ENCODE data around the gene FPR3. TPM values are rescaled to one million over a fixed set of nuclear protein-coding genes. Genes with fewer than 3 reads are reported as not detected.

Gene FPR3
- total RNA-seq, 4 donors from 2014 or later, result 3.4 to 4.8 TPM; not detected in 2

- in situ Hi-C loops (cut with MboI; ENCODE audit: low pct_ligation_motif_present in 1 of 4, low pct_unique_long_range_greater_than_20kb in 1 of 4, low sequenced_read_pairs in 3 of 4), result loop anchor here in 1 of 4 donors (25.0 kb wide), 1 partner anchor 317 kb away; the partner anchor contains the start of gene SIGLEC8
- WGBS, 2 donors (ENCODE audit: low coverage in 1 of 2), result 40 to 58% methylated on average over 1 of the region's 1 CpG
These were observed 15.8 kb upstream of the FPR3 start for GRCh38 chr19:51779181-51779580.

DNA sequence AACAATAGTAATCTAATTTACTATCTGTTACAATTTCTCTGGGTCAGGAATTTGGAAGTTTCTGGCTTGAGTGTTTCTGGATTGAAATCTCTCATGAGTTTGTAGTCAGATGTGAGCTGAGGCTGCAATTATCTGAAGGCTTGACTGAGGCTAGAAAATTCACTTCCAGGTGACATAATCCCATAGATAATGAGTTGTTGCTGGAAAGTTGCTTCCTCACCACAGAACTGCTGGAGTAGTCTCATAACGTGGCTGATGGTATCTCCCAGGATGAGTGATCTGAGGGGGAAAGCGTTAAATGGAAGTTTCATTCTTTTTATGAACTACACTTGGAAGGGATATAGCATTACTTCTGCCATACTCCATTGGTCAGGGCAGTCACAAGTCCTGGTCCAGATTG is 15.3 kb upstream of the FPR3 start:
- peaks cover 0 to 6% (median 0%) of the 10 kb centered on the region in 4 donors for H3K4me1 ChIP-seq
- no peak overlapping the region for H3K27ac ChIP-seq
- H3K27me3 ChIP-seq, result no peaks in the 10 kb centered on the region
- no peak overlapping the region for H3K4me3 ChIP-seq
- TF ChIP-seq EP300 (IDR thresholded peaks at IDR 0.05; ENCODE audit: low read depth) (no peak), POLR2A (IDR thresholded peaks at IDR 0.05) (no peak), CTCF (IDR thresholded peaks at IDR 0.05) (no peak), POLR2AphosphoS5 (IDR thresholded peaks at IDR 0.05) (no peak)
- no peaks in the 10 kb centered on the region for H3K9me3 ChIP-seq
- DNase-seq, result no peak
- in situ Hi-C loops (cut with MboI; ENCODE audit: low pct_ligation_motif_present in 1 of 4, low pct_unique_long_range_greater_than_20kb in 1 of 4, low sequenced_read_pairs in 3 of 4) (loop anchor here in 1 of 4 donors (25.0 kb wide), 1 partner anchor 317 kb away; the partner anchor contains the start of gene SIGLEC8), intact Hi-C loops (cut with DNase I; ENCODE audit: low total_unique reads) (loop anchor here (10.0 kb wide), 1 partner anchor 305 kb away; the partner anchor contains the start of gene CEACAM18)
- 46% methylated on average over 2 of the region's 2 CpGs; no CpG with 5 or more reads in 1 of the 2 donors for WGBS, 2 donors (ENCODE audit: low coverage in 1 of 2)
- H3K36me3 ChIP-seq, result no peaks in the 10 kb centered on the region

More at GRCh38 chr19:51779181-51779580, 15.8 kb upstream of the FPR3 start:
- H3K36me3 ChIP-seq, result no peaks in the 10 kb centered on the region
- peaks cover 0 to 6% (median 0%) of the 10 kb centered on the region in 4 donors for H3K4me1 ChIP-seq
- no peak overlapping the region for H3K4me3 ChIP-seq
- H3K27me3 ChIP-seq, result no peaks in the 10 kb centered on the region
- H3K9me3 ChIP-seq, result no peaks in the 10 kb centered on the region
- intact Hi-C loops (cut with DNase I; ENCODE audit: low total_unique reads), result loop anchor here (10.0 kb wide), 1 partner anchor 304 kb away; the partner anchor contains the start of gene CEACAM18
- H3K27ac ChIP-seq, result no peak overlapping the region
- DNase-seq, result no peak
- TF ChIP-seq EP300 (IDR thresholded peaks at IDR 0.05; ENCODE audit: low read depth), result no peak
- no peak for TF ChIP-seq CTCF (IDR thresholded peaks at IDR 0.05)

- 36 to 39% methylated on average over 2 of the region's 2 CpGs for WGBS, 2 donors (ENCODE audit: low coverage in 1 of 2)
- intact Hi-C loops (cut with DNase I; ENCODE audit: low total_unique reads) (no loop called here), in situ Hi-C loops (cut with MboI; ENCODE audit: low pct_ligation_motif_present in 1 of 4, low pct_unique_long_range_greater_than_20kb in 1 of 4, low sequenced_read_pairs in 3 of 4) (loop anchor here in 1 of 4 donors (25.0 kb wide), 1 partner anchor 318 kb away; the partner anchor contains the start of gene SIGLEC8)
- peaks cover 0 to 6% (median 0%) of the 10 kb centered on the region in 4 donors for H3K4me1 ChIP-seq
- H3K4me3 ChIP-seq, result no peak overlapping the region
- H3K9me3 ChIP-seq, result no peaks in the 10 kb centered on the region
- TF ChIP-seq POLR2A (IDR thresholded peaks at IDR 0.05) (no peak), CTCF (IDR thresholded peaks at IDR 0.05) (no peak), POLR2AphosphoS5 (IDR thresholded peaks at IDR 0.05) (no peak), EP300 (IDR thresholded peaks at IDR 0.05; ENCODE audit: low read depth) (no peak)
- no peaks in the 10 kb centered on the region for H3K36me3 ChIP-seq
- no peak overlapping the region for H3K27ac ChIP-seq
- DNase-seq, result no peak
- no peaks in the 10 kb centered on the region for H3K27me3 ChIP-seq
These were observed 14.7 kb upstream of the FPR3 start for GRCh38 chr19:51780270-51780669.

- H3K9me3 ChIP-seq, result no peaks in the 10 kb centered on the region
- WGBS, 2 donors (ENCODE audit: low coverage in 1 of 2), result 36 to 51% methylated on average over 2 to 3 of the region's 3 CpGs
- H3K36me3 ChIP-seq, result no peaks in the 10 kb centered on the region
- intact Hi-C loops (cut with DNase I; ENCODE audit: low total_unique reads), result no loop called here
- no peak for DNase-seq
- no peak overlapping the region for H3K4me3 ChIP-seq
- H3K27ac ChIP-seq, result no peak overlapping the region
- peaks cover 0 to 6% (median 0%) of the 10 kb centered on the region in 4 donors for H3K4me1 ChIP-seq
- TF ChIP-seq POLR2AphosphoS5 (IDR thresholded peaks at IDR 0.05) (no peak), POLR2A (IDR thresholded peaks at IDR 0.05) (no peak), EP300 (IDR thresholded peaks at IDR 0.05; ENCODE audit: low read depth) (no peak), CTCF (IDR thresholded peaks at IDR 0.05) (no peak)
- in situ Hi-C loops (cut with MboI; ENCODE audit: low pct_ligation_motif_present in 1 of 4, low pct_unique_long_range_greater_than_20kb in 1 of 4, low sequenced_read_pairs in 3 of 4), result loop anchor here in 1 of 4 donors (25.0 kb wide), 1 partner anchor 320 kb away; the partner anchor contains the start of gene SIGLEC8
- H3K27me3 ChIP-seq, result no peaks in the 10 kb centered on the region
These were observed 13.0 kb upstream of the FPR3 start for GRCh38 chr19:51781999-51782398.

Measured in transverse colon (tissue), 4 donors.